PFSK-1 (cell line): ENCODE measurements around the gene HNRNPC.

Source experiments
- FOXP2 ChIP-seq: optimal IDR thresholded peaks from 2 replicates; pipeline ENCODE3; 2011; ENCODE audit warnings: borderline replicate concordance, control low read depth, inconsistent platforms; ENCODE audit not compliant: insufficient read depth; ENCODE audit errors: extremely low read length, extremely low read depth
- POLR2AphosphoS5 ChIP-seq: IDR thresholded peaks from 2 replicates; pipeline ENCODE4 v1.6.1; 2012; ENCODE audit warnings: low read depth, mild to moderate bottlenecking, control low read depth, low read length, moderate library complexity
- REST ChIP-seq, 2 experiments: IDR thresholded peaks; 2 replicates each; pipeline versions ENCODE4 v1.6.1 to v1.8.0; 2011 to 2012; ENCODE audit warnings: low read depth in 2 of 2, low read length in 2 of 2, control low read depth in 1 of 2, inconsistent platforms in 1 of 2, mild to moderate bottlenecking in 1 of 2, moderate library complexity in 1 of 2; ENCODE audit not compliant: insufficient read depth in 1 of 2
- SIN3A ChIP-seq: IDR thresholded peaks from 2 replicates; pipeline ENCODE4 v1.6.1; 2012; ENCODE audit warnings: mild to moderate bottlenecking, low read length, moderate library complexity, borderline replicate concordance; ENCODE audit not compliant: insufficient read depth
- TAF1 ChIP-seq: IDR thresholded peaks from 2 replicates; pipeline ENCODE4 v1.6.1; 2012; ENCODE audit warnings: low read length, control low read depth, borderline replicate concordance; ENCODE audit not compliant: insufficient read depth

HNRNPC gene

GRCh38 chr14:21191809-21192446 is 77.3 kb downstream of the HNRNPC start:
- no peak for TF ChIP-seq POLR2AphosphoS5
- TF ChIP-seq FOXP2, result no peak
- no peak for TF ChIP-seq SIN3A

GRCh38 chr14:21191261-21191808 is 77.9 kb downstream of the HNRNPC start:
- TF ChIP-seq SIN3A (no peak), POLR2AphosphoS5 (no peak), FOXP2 (no peak), TAF1 (no peak), REST (IDR thresholded peaks at IDR 0.05; ENCODE audit: insufficient read depth in 1 of 2, low read depth in 2 of 2, low read length in 2 of 2) (no peak)

GRCh38 chr14:21185491-21185890 is 83.8 kb downstream of the HNRNPC start:
- TF ChIP-seq TAF1 (no peak), POLR2AphosphoS5 (no peak), SIN3A (no peak), REST (IDR thresholded peaks at IDR 0.05; ENCODE audit: insufficient read depth in 1 of 2, low read depth in 2 of 2, low read length in 2 of 2) (no peak)

- TF ChIP-seq FOXP2, result no peak
- no peak for TF ChIP-seq REST (IDR thresholded peaks at IDR 0.05; ENCODE audit: insufficient read depth in 1 of 2, low read depth in 2 of 2, low read length in 2 of 2)
- TF ChIP-seq TAF1, result no peak
- no peak for TF ChIP-seq POLR2AphosphoS5
- no peak for TF ChIP-seq SIN3A
These were observed 85.0 kb downstream of the HNRNPC start for GRCh38 chr14:21184254-21184653.

GRCh38 chr14:21182166-21182565 is 87.1 kb downstream of the HNRNPC start:
- no peak for TF ChIP-seq SIN3A
- no peak for TF ChIP-seq FOXP2
- no peak for TF ChIP-seq POLR2AphosphoS5
- TF ChIP-seq REST (IDR thresholded peaks at IDR 0.05; ENCODE audit: insufficient read depth in 1 of 2, low read depth in 2 of 2, low read length in 2 of 2), result no peak
- TF ChIP-seq TAF1, result no peak
